GM15510 (cell line): ENCODE results near the gene DCAF11.

Experiments
- POLR2A ChIP-seq: IDR thresholded peaks from 3 replicates; pipeline ENCODE4 v1.6.1; 2011; ENCODE audit warnings: borderline replicate concordance; ENCODE audit not compliant: insufficient read length; ENCODE audit errors: extremely low read depth

Gene DCAF11

GRCh38 chr14:24074625-24075484, 39.7 kb upstream of the DCAF11 start:
- TF ChIP-seq POLR2A, result no peak

GRCh38 chr14:24075485-24076301, 38.9 kb upstream of the DCAF11 start:
- TF ChIP-seq POLR2A, result no peak

- TF ChIP-seq POLR2A, result no peak
Observed at GRCh38 chr14:24076302-24076601, 38.3 kb upstream of the DCAF11 start.

GRCh38 chr14:24077086-24077485, 37.5 kb upstream of the DCAF11 start:
- no peak for TF ChIP-seq POLR2A

- no peak for TF ChIP-seq POLR2A
Observed at GRCh38 chr14:24078146-24078545, 36.4 kb upstream of the DCAF11 start.

- no peak for TF ChIP-seq POLR2A
Observed at GRCh38 chr14:24079491-24080141, 35.0 kb upstream of the DCAF11 start.

- TF ChIP-seq POLR2A, result no peak
Observed at GRCh38 chr14:24080142-24080530, 34.4 kb upstream of the DCAF11 start.

- peak; percentile 84 for TF ChIP-seq POLR2A
Observed at GRCh38 chr14:24080888-24081738, 33.5 kb upstream of the DCAF11 start.

GRCh38 chr14:24081739-24082211, 32.8 kb upstream of the DCAF11 start:
- TF ChIP-seq POLR2A, result no peak

GRCh38 chr14:24082411-24083080, 32.0 kb upstream of the DCAF11 start:
- TF ChIP-seq POLR2A, result no peak

GRCh38 chr14:24083462-24083861, 31.1 kb upstream of the DCAF11 start:
- TF ChIP-seq POLR2A, result no peak

GRCh38 chr14:24084440-24084839, 30.1 kb upstream of the DCAF11 start:
- TF ChIP-seq POLR2A, result no peak

GRCh38 chr14:24085215-24085614, 29.4 kb upstream of the DCAF11 start:
- no peak for TF ChIP-seq POLR2A
